GM18498 (cell line): ENCODE measurements around the gene ATP5MK.
"Not testable (repeated sequence)": the region's sequence is repeated elsewhere in the genome, so short reads cannot be mapped to it uniquely, and the experiment has no call there.

ENCODE experiments used
- ATAC-seq: cut with Tn5 transposase; IDR thresholded peaks from one replicate; pipeline ENCODE4 v1.9.1; 2021; ENCODE audit warnings: mild to moderate bottlenecking, moderate library complexity; ENCODE audit not compliant: unreplicated experiment

ATP5MK gene

GRCh38 chr10:103396067-103396788, at the start of gene ATP5MK, which contains the start of gene PDCD11:
ATP5MK (minus strand) TSS chr10:103396475; CDS start chr10:103392457, 4,018 bp downstream.
PDCD11 (plus strand) TSS chr10:103396626; CDS start chr10:103398427, 1,801 bp downstream.
- ATAC-seq = peak; percentile 98

- ATAC-seq = no peak
Observed at GRCh38 chr10:103445366-103445765, 49.1 kb upstream of the ATP5MK start.

- ATAC-seq = no peak
Observed at GRCh38 chr10:103444478-103444877, 48.2 kb upstream of the ATP5MK start.

- ATAC-seq = no peak
Observed at GRCh38 chr10:103443475-103444185, 47.4 kb upstream of the ATP5MK start.

- ATAC-seq = no peak
Observed at GRCh38 chr10:103442031-103442461, 45.8 kb upstream of the ATP5MK start.

GRCh38 chr10:103441611-103442010, 45.3 kb upstream of the ATP5MK start:
- ATAC-seq = no peak

GRCh38 chr10:103441206-103441605, 44.9 kb upstream of the ATP5MK start:
- no peak for ATAC-seq

GRCh38 chr10:103440416-103440815, 44.1 kb upstream of the ATP5MK start:
- no peak for ATAC-seq

GRCh38 chr10:103439776-103440175, 43.5 kb upstream of the ATP5MK start:
- ATAC-seq = no peak

GRCh38 chr10:103433858-103434257, 37.6 kb upstream of the ATP5MK start:
- ATAC-seq = no peak

GRCh38 chr10:103431902-103432301, 35.6 kb upstream of the ATP5MK start:
- no peak for ATAC-seq

GRCh38 chr10:103429647-103430046, 33.4 kb upstream of the ATP5MK start:
- no peak for ATAC-seq

GRCh38 chr10:103428989-103429643, 32.8 kb upstream of the ATP5MK start:
- no peak for ATAC-seq

GRCh38 chr10:103427866-103428265, 31.6 kb upstream of the ATP5MK start:
- no peak for ATAC-seq

GRCh38 chr10:103423748-103424147, 27.5 kb upstream of the ATP5MK start:
- no peak for ATAC-seq

- no peak for ATAC-seq
Observed at GRCh38 chr10:103419101-103419500, 22.8 kb upstream of the ATP5MK start.

- no peak for ATAC-seq
Observed at GRCh38 chr10:103417601-103418000, 21.3 kb upstream of the ATP5MK start.

GRCh38 chr10:103417148-103417469, 20.8 kb upstream of the ATP5MK start:
- not testable (repeated sequence) for ATAC-seq

- no peak for ATAC-seq
Observed at GRCh38 chr10:103416436-103417147, 20.3 kb upstream of the ATP5MK start.

- no peak for ATAC-seq
Observed at GRCh38 chr10:103415581-103415980, 19.3 kb upstream of the ATP5MK start.

- ATAC-seq = no peak
Observed at GRCh38 chr10:103413564-103413963, 17.3 kb upstream of the ATP5MK start.
